ENCODE measurements around the gene GALNT18.

The GALNT18 gene

DNA sequence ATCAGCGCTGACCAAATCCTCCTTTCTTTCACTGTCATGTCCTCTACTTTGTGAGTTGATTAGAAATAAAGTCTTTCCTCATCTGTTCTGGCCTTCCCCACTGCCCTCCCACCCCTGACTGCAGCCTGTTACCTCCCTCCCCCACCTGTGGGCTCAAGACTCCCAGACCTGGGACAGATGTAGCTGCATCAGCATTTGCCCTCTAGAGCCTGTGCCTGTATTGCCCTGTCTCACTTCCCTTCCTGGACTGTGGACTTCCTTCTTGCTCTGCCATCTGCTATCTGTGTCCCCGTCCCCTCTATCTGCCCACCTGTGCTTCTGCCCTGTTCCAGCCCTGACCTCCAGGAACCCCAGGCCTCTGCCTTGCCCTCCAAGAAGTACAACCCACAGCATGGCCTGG lies 122.5 kb downstream of the GALNT18 start:
- TF ChIP-seq, protein P1, sequence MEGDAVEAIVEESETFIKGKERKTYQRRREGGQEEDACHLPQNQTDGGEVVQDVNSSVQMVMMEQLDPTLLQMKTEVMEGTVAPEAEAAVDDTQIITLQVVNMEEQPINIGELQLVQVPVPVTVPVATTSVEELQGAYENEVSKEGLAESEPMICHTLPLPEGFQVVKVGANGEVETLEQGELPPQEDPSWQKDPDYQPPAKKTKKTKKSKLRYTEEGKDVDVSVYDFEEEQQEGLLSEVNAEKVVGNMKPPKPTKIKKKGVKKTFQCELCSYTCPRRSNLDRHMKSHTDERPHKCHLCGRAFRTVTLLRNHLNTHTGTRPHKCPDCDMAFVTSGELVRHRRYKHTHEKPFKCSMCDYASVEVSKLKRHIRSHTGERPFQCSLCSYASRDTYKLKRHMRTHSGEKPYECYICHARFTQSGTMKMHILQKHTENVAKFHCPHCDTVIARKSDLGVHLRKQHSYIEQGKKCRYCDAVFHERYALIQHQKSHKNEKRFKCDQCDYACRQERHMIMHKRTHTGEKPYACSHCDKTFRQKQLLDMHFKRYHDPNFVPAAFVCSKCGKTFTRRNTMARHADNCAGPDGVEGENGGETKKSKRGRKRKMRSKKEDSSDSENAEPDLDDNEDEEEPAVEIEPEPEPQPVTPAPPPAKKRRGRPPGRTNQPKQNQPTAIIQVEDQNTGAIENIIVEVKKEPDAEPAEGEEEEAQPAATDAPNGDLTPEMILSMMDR (IDR thresholded peaks at IDR 0.05; ENCODE audit: extremely low read depth, missing control alignments), result no peak
- DNase-seq (ENCODE audit: low spot score), result no peak

DNA sequence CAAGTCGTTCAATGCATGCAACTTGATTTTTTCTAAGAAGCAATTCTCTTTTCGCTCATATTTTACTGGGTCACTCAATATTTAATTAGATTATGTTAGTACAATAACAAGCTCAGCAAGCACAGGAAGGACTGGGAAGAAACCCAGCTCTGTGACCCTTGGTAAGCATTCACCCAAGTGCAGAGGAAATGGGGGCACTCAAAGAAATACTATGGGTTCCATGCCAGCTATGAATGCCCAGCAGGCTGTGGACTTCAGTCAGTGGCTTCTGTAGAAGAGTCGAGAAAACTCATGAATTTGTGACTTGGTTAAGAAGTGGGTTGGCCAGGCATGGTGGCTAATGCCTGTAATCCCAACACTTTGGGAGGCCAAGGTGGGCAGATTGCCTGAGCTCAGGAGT lies 123.6 kb downstream of the GALNT18 start:
- DNase-seq (ENCODE audit: low spot score), result no peak
- TF ChIP-seq, protein P1 (IDR thresholded peaks at IDR 0.05; ENCODE audit: extremely low read depth, missing control alignments), result no peak

- DNase-seq (ENCODE audit: low spot score), result no peak
- TF ChIP-seq, protein P1 (IDR thresholded peaks at IDR 0.05; ENCODE audit: extremely low read depth, missing control alignments), result no peak
Observed at GRCh38 chr11:11496879-11497278, 124.9 kb downstream of the GALNT18 start.

GRCh38 chr11:11494348-11494747 lies 127.5 kb downstream of the GALNT18 start:
- TF ChIP-seq, protein P1 (IDR thresholded peaks at IDR 0.05; ENCODE audit: extremely low read depth, missing control alignments), result no peak
- no peak for DNase-seq (ENCODE audit: low spot score)

DNA sequence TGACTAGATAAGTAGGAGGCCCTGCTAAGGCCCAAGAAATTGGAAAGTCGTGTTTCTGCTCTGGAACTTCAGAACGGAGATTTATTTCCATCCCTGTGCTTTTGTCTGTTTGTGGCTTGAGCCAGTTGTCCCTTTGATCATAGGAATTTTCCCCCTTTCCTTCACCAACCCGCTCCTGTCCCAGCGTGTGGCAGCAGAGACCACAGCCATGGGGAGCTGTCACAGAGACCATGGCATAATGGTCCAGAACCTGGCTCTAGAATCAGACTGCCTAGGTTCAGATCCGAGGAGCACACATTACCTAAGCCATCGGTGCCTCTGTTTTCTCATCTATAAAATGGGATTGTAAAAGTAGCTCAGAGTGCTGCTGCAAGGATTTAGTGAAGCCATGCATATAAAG lies 128.1 kb downstream of the GALNT18 start:
- TF ChIP-seq, protein P1 (IDR thresholded peaks at IDR 0.05; ENCODE audit: extremely low read depth, missing control alignments), result no peak
- DNase-seq (ENCODE audit: low spot score), result no peak

- TF ChIP-seq, protein P1 (IDR thresholded peaks at IDR 0.05; ENCODE audit: extremely low read depth, missing control alignments), result no peak
Observed at GRCh38 chr11:11491589-11491988, 130.2 kb downstream of the GALNT18 start.

GRCh38 chr11:11491014-11491413 lies 130.8 kb downstream of the GALNT18 start:
- no peak for DNase-seq (ENCODE audit: low spot score)
- TF ChIP-seq, protein P1 (IDR thresholded peaks at IDR 0.05; ENCODE audit: extremely low read depth, missing control alignments), result no peak

More at GRCh38 chr11:11491589-11491988, 130.2 kb downstream of the GALNT18 start:
- DNase-seq (ENCODE audit: low spot score), result no peak
